Stomach (tissue), 4 donors: ENCODE results near the gene CISD3.

Experiments used
- EP300 ChIP-seq: sonication (generic); formaldehyde crosslinking; IDR thresholded peaks from one replicate; pipeline ENCODE4 v1.6.1; 2017; ENCODE audit warnings: antibody characterized with exemption
- POLR2A ChIP-seq, 4 donors: fragments of 450-650 bp; IDR thresholded peaks; one replicate each; pipeline ENCODE4 v1.6.1; 2016; ENCODE audit warnings: antibody characterized with exemption in 4 of 4, control low read depth in 2 of 4, mild to moderate bottlenecking in 1 of 4, moderate library complexity in 1 of 4
- TF ChIP-seq, protein P1 (sequence below), 7 experiments: fragments of 450-650 bp in 4 of 7; fragments of 200-600 bp in 3 of 7; sonication (generic) in 3 of 7; IDR thresholded peaks; one replicate each; pipeline ENCODE4 v1.5.1; 2016 to 2019; ENCODE audit warnings: antibody characterized with exemption in 7 of 7, control low read depth in 2 of 7, mild to moderate bottlenecking in 1 of 7

DNA sequence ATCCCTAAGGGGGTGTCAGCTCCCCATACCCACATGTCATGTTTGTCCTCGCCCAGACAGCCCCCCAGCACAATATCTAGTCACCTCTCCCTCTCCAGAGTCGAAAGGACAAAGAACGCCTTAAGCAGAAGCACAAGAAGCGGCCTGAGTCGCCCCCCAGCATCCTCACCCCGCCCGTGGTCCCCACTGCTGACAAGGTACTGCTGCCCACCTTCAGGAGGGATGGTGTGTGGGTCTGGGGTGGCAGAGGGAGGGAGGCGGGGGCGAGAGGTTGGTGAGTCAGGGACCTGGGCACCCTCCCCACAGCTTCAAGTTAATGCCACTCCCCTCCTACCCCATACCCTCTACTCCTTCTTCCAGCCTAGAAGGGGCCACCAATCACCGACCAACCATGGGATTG is 17.5 kb upstream of the CISD3 start:
- TF ChIP-seq POLR2A (IDR thresholded peaks at IDR 0.05) (no peak), EP300 (no peak)
- TF ChIP-seq, protein P1, sequence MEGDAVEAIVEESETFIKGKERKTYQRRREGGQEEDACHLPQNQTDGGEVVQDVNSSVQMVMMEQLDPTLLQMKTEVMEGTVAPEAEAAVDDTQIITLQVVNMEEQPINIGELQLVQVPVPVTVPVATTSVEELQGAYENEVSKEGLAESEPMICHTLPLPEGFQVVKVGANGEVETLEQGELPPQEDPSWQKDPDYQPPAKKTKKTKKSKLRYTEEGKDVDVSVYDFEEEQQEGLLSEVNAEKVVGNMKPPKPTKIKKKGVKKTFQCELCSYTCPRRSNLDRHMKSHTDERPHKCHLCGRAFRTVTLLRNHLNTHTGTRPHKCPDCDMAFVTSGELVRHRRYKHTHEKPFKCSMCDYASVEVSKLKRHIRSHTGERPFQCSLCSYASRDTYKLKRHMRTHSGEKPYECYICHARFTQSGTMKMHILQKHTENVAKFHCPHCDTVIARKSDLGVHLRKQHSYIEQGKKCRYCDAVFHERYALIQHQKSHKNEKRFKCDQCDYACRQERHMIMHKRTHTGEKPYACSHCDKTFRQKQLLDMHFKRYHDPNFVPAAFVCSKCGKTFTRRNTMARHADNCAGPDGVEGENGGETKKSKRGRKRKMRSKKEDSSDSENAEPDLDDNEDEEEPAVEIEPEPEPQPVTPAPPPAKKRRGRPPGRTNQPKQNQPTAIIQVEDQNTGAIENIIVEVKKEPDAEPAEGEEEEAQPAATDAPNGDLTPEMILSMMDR (IDR thresholded peaks at IDR 0.05): no peak
